Stimulated activated CD4-positive, alpha-beta T cell treated with anti-CD3 and anti-CD28 coated beads, Interleukin-12 subunit alpha, Interleukin-12 subunit beta, amount 100 ng/mL, for 24 hours (primary cell): ENCODE results near the gene TPD52L1.

Experiments
- DNase-seq, 2 experiments: peaks; one replicate each; pipeline ENCODE4 v3.0.0-alpha.2; 2020; ENCODE audit warnings: low read depth in 2 of 2

The TPD52L1 gene

DNA sequence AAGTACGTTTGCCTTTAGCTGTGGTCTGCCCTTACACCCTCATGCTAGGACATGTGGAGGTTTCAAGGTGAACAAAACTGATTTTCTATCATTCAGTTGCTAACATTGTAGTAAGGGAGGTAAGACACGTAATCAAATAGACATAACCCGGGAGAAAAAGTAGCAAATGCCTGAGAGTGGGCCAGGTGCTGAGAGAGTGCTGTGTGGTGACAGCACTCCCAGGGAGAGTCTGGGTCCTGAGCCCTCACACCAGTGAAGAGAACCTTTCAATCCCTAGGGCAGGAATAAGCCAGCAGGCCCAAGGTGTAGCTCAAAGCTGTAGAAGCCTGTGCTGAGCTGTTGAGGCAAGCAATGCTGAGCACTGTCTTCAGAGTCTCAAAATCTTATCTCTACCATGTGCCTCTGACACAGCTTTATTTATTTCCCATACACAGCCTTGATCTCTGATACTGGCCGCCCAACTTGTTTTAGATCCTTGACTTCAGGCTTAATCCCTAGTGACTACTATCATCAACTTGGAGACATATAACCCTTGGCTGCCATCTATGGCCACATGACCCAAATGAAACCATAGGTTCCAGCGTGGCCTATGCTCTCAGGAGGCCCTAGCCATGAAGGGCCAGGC is 55.2 kb downstream of the TPD52L1 start:
- DNase-seq = no peak

DNA sequence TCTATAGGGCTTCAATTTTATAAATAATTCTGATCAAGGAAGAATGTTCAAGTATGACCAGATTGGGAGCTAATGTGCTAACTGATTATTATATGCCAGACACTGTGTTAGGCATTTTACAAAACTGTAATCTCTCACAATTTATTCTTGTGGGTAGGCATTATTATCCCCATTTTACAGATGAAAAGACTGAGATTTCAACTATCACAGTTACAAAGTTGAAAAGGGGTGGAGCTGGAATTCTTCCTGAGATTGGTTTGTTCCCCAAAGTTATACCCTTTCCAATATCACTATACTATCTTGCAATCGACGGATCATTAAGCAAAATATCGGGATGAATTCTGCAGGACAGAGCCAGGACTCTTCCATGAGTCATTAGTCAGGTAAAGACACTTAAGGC is 57.1 kb downstream of the TPD52L1 start:
- no peak for DNase-seq

DNA sequence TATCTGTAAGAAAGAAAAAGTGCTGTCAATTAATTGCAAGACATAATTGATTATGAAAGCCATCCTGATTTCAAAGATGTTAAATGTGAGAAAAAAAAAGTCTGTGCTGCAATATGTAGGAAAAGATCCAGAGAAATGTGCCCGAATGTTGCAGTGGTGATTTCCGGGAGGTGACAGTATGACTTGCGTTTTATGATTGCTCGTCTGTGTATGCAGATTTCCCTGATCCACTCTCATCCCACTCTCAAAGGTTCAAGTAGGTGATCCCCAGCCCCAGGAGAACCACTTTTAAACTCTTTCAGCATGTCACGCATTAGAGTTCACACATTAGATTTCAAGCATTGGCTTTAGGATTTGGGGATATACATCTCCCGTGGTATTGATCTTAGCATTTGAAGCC is 57.8 kb downstream of the TPD52L1 start:
- DNase-seq = no peak

DNA sequence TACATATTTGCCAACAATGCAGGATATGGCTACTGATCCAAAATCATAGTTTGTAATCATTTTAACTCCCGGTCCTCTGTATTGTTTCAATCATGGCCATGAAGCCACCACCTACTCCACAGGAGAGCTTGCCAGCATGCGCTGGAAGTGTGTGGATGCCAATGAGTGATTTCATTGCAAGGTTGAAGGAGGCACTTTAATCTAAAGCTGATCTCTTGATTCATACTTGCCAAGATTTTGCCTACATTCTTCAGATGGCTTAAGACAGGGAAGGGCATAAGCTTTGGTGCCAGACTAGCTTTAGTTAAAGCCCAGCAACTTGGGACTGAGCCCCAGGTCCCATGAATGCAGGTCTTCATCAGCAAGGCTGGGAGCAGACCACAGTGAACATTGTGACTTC is 58.8 kb downstream of the TPD52L1 start:
- no peak for DNase-seq

DNA sequence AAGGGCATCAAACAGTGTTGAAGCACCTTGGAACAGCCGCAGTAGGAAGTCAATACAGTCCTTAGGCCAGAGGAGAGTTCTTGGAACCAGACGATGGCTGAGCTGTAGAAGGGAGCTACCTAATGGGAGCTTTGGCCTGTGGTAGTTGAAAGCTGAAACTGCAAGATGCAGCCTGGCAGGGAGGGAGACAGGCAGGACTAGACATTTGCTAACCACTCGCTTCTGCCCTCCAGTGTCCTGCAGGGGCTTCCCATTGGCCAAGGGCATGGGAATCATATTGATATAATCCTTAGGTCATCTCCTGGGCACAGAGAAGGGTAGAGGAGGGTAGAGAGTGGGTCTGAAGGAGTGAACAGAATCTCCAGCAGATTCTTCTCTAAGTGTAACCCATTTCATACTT is 60.4 kb downstream of the TPD52L1 start:
- no peak for DNase-seq

DNA sequence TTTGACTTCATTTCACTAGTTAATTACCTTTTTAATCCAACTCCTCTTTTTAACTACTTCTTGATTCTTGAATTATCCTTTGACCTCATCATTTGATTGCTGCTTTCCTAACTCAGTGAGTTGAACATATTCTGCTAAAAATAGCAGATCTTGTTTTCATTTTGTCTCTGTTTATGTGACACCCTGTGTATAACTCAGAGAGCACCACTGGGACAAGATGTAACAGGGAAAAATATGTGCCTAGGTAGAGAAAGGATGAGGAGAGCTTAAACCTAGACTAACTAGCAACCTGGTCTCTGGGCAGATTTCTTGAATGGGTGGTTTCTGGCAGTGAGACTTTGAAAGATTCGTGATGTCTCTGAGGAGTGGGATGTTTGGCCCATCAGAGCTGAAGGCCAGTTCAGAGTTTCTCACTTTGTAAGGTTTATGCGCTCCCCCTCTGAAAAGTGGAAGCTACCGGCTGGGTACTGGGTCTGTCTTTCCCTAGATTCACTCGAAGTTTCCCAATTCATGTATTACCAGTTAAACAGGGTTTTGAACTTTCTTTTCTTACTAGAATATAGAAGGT is 61.8 kb downstream of the TPD52L1 start:
- DNase-seq = no peak

DNA sequence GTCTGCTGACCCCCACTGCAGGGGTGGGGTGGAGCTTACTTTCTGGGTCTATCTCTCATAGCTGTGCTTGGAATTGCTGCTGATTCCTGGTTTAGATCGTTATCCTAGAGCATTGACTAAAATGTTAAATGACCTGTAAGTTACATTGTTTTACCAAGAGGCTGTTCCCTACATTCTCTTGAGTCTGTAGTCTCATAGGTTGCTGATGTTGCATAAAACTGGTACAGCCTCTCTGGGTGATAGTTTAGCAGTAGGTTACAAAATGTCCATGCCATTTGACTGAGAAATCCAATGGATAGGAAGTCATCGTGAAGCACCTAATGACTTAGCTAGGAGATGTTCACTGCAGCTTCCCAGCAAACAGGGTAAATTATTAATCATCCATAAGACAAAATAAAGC is 62.4 kb downstream of the TPD52L1 start:
- no peak for DNase-seq

DNA sequence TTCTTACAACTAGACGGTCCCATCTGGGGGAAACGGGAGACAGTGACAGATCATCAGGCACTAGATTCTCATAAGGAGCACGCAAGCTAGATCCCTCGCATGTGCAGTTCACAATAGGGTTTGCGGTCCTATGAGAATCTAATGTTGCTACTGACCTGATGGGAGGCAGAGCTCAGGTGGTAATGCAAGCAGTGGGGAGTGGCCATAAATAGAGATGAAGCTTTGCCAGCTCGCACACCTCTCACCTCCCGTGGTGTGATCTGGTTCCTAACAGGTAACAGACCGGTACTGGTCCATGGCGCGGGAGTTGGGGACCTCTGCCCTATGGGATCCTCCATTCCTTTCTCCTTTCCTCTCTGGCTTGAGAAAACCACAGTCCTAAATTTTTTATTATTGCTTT is 63.8 kb downstream of the TPD52L1 start:
- DNase-seq = no peak

DNA sequence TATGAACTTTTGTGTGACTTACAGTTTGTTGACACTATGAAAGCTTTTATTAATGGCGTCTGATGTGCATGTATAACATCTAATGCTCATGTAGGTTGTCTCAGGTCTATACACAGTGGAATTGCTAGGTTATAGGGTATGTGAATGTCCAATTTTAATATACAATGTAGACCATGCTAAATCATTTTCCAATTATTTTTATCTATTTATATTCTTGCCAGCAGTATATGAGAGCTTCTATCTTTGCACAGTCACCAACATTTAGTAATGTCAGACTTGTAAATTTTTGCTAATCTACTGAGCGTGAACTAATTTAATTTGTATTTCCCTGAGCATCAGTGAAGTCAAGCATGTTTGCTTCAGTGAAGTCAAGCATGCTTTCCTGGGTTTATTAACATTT is 64.4 kb downstream of the TPD52L1 start:
- no peak for DNase-seq

DNA sequence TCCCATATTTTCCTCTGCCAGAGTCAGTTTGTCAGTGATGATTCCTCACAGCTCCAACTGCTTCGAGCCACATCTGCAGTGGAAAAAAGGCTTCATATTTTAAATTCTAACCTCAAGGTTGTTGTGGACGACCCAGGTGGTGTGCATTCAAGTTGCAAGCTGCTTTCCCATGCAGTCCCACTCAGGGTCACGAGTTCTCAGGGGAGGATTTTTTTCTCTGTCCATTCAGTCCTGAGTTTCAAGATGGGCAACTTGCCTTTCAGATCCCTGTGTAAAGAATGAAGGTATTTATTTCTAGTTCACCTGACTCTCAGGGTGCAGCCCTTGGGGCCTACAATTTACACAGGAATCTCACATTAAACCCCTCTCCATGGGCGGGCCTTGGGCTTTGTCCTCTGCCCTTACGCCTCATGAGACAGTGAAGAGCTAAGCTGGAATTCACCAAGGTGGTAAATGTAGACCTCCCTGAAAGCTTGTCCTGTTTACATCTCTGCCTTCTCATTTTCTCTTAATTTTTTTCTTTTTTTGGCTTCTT is 65.9 kb downstream of the TPD52L1 start:
- DNase-seq = no peak

DNA sequence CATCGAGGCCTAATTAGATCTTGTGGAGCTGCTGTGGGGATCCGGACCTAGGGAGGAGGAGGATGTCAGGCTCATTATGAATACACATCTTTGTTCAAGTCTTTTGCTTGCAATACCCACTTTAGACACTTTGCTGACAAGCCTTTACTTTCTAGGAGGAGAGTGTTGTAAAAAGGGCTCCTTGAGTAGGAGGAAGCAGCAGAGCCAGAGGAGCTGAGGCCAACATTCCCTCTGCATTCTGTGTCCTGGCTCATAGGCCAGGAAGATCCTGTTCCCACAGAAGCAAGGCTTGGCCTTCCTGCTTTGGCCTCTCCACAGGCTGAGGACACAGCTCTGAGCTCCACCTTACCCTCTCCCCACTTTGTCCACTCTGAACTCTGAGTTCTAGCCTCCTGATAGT is 67.1 kb downstream of the TPD52L1 start:
- DNase-seq = no peak

DNA sequence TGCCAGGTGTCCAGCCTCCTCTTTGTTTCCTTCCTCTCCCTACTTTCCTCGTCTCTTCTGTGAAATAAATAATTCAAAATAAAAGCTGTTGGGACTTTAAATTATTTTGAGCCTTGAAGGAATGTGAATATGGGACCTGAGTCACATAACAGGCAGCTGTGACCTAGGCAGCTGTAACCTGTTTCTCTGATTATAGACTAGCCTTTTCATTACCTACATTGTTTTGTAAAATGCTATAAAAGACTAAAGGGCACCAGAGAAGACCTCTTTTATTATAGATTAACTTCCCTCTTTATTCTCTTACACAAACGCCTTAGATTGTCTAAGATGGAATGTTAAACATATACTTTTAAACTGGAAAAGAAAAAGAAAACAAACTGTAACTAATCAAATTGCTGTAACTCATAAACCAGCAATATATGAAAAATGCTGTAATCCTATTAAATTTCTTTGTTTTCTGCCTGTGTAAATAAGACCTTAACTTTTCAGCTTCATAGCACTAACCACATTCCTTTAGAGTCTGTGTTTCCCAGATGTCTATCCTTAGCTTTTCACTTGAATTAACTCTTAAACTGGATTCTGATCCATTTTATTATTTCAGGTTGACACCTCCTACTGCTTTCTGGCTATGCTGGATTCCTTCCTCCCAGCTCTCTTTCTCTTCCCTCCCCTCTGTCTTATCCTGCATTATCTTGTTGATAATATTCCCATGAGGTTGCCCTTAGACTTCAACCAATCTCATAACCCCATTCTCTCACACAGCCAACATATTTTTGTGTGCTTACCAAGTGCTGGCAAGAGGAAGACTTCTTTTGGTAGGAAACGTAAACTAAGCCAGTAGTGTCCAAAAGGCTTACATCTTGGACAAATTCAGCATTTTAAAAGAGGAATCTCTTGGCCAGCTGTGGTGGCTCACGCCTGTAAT is 69.2 kb downstream of the TPD52L1 start:
- DNase-seq = no peak

DNA sequence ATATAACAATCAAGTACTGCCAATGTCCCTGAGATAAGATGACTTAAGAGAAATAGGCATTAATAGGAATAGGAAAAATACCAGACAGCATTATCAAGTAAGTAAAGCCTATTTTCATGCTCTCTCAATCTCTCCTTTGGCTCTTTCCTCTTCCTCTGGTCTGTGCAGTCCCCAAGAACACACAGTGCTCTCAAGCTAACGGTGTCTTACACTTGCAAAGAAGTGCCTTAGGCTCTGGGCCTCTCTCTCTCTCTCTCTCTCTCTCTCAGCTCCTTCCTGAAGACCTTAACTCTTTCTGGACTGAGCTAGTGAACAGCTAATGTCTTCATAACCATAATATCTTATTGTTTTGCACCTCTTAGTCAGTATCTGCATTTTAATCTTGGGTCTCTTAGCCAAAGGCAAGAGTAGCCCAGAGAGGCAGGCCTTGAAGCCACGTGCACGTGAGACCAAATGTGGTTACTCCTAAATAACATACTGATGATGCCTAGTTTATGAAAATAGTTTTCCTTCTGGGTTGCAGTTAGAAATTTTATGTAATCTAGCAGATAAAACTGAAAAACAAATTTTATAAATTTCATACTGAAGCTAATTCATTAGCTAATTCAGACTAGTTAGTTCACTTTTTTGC is 70.8 kb downstream of the TPD52L1 start:
- no peak for DNase-seq

DNA sequence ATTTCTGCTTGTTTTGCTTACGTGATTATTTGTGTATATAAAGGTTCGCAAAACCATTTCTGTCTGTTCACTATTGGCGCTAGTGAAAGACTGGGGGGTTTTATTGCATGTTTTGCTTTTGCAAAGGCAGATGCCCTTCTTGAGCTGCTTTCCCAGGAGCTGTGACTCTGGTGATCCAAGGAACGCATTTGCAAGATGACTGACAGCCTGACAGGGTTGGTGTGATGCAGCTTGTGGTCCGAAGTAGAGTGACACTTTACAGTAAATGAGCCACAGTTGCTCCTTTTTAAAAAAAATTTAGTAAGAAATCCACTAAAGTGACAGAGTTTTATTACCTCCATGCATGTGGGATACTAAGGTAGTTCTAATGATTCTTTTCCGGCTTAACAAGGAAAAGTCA is 73.7 kb downstream of the TPD52L1 start:
- DNase-seq = no peak

DNA sequence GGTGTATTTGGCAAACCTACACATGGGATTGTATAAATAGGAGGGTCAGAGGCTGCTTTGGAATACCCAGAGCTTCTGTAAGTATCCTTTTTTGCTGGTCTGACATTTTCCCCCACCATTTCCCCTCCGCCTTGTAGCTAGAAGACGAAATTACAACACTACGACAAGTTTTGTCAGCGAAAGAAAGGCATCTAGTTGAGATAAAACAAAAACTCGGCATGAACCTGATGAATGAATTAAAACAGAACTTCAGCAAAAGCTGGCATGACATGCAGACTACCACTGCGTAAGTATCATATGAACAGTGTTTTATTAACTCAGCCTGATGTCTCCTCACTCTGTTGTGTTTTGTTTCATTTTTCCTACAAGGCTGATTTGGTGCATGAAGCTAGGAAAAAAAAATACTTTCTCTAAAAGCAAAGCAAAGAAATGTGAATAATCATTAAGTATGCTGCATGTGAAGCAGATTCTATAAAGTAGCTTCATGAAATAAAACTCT is 75.5 kb downstream of the TPD52L1 start:
- no peak for DNase-seq

DNA sequence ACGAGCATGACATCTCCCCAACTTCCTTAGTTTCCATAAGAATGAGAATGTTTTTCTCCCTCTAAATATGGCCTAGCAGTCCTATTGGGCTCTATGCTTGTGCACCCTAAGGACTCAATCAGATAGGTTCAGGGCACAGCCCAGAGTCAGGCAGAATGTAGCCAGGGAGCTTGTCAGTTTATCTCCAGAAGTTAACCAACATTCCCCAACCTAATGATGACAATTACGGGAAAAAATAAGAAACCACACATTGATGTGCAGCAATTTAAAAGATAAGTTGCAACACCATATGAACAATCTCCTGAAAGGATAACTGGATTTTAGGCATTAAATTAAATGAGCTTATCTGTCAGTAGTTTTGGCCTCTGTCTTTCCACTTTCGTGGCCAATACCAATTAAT is 77.1 kb downstream of the TPD52L1 start:
- DNase-seq = no peak

DNA sequence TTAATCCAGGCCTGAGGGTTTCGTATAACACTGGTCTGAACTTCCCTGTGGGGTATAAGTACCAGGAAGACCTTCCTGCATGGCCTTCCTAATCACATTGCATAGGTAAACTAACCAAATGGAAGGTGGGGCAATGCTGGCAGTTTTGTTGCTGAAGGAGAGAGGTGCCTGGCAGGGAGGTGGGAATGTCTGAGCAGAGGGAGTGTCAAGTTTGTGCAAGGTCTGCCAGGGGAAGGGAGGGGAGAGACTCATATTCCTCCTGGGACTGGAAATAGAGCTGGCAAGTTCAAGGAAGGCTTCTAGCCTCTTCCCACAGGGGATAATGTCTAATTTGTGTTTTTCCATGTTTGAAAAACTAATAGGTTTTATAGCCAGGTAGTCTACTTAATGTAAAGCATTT is 77.6 kb downstream of the TPD52L1 start:
- no peak for DNase-seq

DNA sequence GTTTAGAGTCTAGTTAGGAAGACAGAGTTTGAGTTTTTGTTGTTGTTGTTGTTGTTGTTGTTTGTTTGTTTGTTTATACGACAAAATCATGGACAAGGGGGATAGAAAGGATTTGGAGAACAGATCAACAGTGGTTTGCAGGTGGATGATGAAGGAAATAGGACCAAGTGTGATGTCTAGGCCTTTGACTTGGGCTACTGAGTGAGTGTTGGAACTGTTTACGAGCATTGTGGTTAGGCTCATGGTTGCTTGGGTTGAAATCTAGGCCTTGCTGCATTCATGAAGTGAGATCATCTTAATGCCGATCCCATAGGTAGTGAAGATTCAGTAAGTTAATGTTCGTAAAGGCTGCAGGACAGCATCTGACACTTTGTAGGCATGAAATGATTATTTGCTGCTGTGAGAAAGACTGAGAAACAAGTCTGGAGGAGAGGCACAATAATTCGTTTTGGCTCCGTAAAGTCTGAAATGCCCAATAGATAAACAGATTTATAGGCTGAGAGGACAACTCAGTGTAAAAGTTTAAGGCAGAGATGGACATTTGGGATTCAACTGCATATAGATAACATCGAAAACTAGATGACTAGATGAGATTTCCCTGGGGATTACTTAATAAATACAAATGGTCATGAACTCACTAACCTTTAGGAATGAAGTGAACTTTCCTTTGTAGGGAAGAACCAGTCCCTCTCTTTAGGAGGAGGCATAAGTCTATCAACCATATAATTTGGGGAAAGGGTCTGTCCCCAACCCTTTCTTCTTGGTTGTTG is 78.2 kb downstream of the TPD52L1 start:
- DNase-seq = no peak

DNA sequence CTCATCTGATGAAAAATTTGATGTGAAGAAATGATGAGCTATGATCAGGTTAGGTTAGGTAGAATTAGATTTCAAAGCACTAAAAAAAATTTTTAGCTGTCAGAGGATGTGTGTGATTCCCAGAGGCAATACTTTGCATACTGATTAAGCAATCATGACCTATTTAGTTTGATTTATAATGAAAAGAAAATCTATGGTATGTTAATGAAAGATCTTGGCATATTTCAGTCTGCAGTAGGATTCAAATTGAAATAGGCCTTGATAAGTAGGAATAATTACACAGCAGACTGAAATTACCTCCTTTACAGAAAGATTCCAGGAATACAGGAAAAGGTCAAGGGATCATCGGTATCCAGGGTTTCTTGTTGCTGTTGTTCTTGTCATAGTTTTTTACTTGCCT is 78.9 kb downstream of the TPD52L1 start:
- DNase-seq = no peak

DNA sequence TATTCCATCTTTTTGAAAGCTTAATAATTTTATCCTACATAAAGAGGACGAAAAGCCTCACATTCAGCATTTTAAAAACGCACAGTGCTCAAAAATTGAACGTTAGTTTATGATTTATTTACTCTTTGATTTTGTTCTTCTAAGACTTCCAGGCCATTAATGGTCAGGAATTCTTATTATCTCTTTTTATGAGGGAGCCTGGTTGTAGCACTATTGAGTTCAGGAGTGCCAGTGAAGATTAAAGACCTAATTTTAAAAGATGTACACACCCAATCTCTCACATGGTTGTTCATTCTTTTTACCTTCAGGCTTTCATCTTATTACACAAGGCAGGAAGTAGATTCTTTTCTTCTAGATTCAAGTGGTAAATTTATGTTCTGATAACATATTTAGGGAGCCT is 79.6 kb downstream of the TPD52L1 start:
- no peak for DNase-seq

DNA sequence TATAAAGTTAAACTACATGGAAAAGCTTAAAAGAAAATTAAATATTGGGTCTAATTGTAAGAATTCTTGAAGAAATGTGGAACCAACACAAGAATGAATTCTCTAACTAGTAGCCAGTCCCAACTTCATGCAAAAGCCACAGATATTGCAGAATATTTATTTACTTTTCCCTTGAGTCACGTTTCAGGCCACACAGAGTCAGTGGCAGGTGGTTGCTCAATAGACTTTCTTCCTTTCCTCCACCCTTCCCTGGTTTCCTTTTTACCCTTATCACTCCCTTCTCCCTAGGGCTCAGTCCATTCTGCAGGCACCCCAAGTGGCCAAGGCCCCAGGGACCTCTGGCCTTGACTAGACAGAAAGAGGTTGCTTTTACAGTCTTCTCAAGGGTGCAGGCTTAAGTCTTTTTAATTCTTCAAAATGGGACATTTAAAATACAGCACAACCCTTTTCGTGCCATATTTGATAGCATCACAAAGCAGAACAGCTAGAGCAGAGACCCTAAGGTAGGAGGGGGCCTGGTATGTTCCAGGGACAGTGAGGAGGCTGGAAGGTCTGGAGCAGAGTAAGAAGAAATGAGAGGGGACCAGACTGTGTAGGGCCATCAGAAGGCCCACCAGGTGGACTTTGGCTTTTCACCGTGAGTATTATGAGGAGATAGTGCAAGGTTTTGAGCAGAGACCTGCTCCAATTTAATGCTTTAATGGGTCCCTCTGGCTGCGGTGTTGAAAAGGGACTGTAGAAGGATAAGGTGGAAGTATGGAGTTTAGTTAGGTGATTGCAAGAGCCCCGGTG is 83.2 kb downstream of the TPD52L1 start:
- no peak for DNase-seq
